Testis (tissue), 3 donors: ENCODE data around the gene SH3PXD2B. TPM values are rescaled to one million over a fixed set of nuclear protein-coding genes. Genes with fewer than 3 reads are reported as not detected.
"Not testable (repeated sequence)": the region's sequence is repeated elsewhere in the genome, so short reads cannot be mapped to it uniquely, and the experiment has no call there.

Experiments
- DNase-seq: peaks from one replicate; pipeline ENCODE4 v3.0.0-alpha.2; 2019
- H3K27ac ChIP-seq, 2 donors: fragments of 200-600 bp; sonication (generic); one replicate each; pipeline ENCODE4 v1.5.1; 2019
- H3K27me3 ChIP-seq: fragments of 200-600 bp; sonication (generic); one replicate; pipeline ENCODE4 v1.5.1; 2019
- H3K36me3 ChIP-seq: fragments of 200-600 bp; sonication (generic); one replicate; pipeline ENCODE4 v1.5.1; 2017; ENCODE audit warnings: low read depth; ENCODE audit errors: missing control alignments
- H3K4me1 ChIP-seq: fragments of 200-600 bp; sonication (generic); one replicate; pipeline ENCODE4 v1.5.1; 2019
- H3K4me3 ChIP-seq, 2 donors: fragments of 200-600 bp; sonication (generic); one replicate each; pipeline ENCODE4 v1.5.1; 2017 to 2019
- H3K9me3 ChIP-seq: fragments of 200-600 bp; sonication (generic); one replicate; pipeline ENCODE4 v1.5.1; 2017
- CTCF ChIP-seq, 3 experiments: fragments of 450-650 bp in 2 of 3; fragments of 200-600 bp in 1 of 3; sonication (generic) in 1 of 3; IDR thresholded peaks; one replicate each; pipeline ENCODE4 v1.5.1; 2016 to 2019; ENCODE audit warnings: antibody characterized with exemption in 3 of 3, mild to moderate bottlenecking in 2 of 3, moderate library complexity in 1 of 3
- POLR2A ChIP-seq: fragments of 450-650 bp; IDR thresholded peaks from one replicate; pipeline ENCODE4 v1.6.1; 2017; ENCODE audit warnings: antibody characterized with exemption, mild to moderate bottlenecking, moderate library complexity
- WGBS, 2 donors: methylation state at CpG; one replicate each; pipeline ENCODE4 v1.1.5; 2018; 5-methylcytosine and 5-hydroxymethylcytosine counted together
- intact Hi-C: fragments of 100-400 bp; cut with DNase I; formaldehyde crosslinking; loops from one replicate; pipeline ENCODE4 v1.15.1; 2023; ENCODE audit warnings: low total_unique reads
- polyA plus RNA-seq: library from polyadenylated mRNA; stranded (reverse); fragments of 350-450 nt; fragmentation: Illumina TruSeq; extraction: RNeasy Lipid Tissue Mini Kit (QIAGEN cat#74804); gene quantifications from one replicate; pipeline ENCODE4 v1.2.3, GENCODE V29; 2014; ENCODE audit warnings: low read depth, low replicate concordance; ENCODE audit not compliant: insufficient read depth
- total RNA-seq, 2 donors: library from RNA; depleted of rRNA; stranded (reverse); fragments of >200 nt; gene quantifications; one replicate each; pipeline ENCODE4 v1.2.3, GENCODE V29; 2016

Gene SH3PXD2B
- total and polyA plus RNA-seq, 3 donors from 2014 or later, result 18.3 to 29.4 (median 20.2) TPM

GRCh38 chr5:172350212-172351181 lies 103.8 kb downstream of the SH3PXD2B start:
- no peaks in the 10 kb centered on the region for H3K36me3 ChIP-seq
- 90 to 95% methylated on average over 19 to 26 of the region's 26 CpGs for WGBS, 2 donors
- TF ChIP-seq CTCF (IDR thresholded peaks at IDR 0.05) (no peak), POLR2A (no peak)
- intact Hi-C loops, result no loop called here
- no peaks in the 10 kb centered on the region for H3K27me3 ChIP-seq
- no peak overlapping the region for H3K4me3 ChIP-seq
- no peak for DNase-seq
- no peaks in the 10 kb centered on the region for H3K9me3 ChIP-seq
- H3K4me1 ChIP-seq, result no peaks in the 10 kb centered on the region
- H3K27ac ChIP-seq, result no peak overlapping the region

- H3K36me3 ChIP-seq, intact Hi-C loops, H3K4me3 ChIP-seq, H3K27ac ChIP-seq, H3K27me3 ChIP-seq, DNase-seq, H3K9me3 ChIP-seq, H3K4me1 ChIP-seq: not testable (repeated sequence)
- 81 to 88% methylated on average over 5 of the region's 5 CpGs for WGBS, 2 donors
These were observed 105.6 kb downstream of the SH3PXD2B start for GRCh38 chr5:172348733-172349132.

GRCh38 chr5:172348084-172348483 lies 106.2 kb downstream of the SH3PXD2B start:
- Histone ChIP-seq H3K4me1 (no peaks in the 10 kb centered on the region), H3K27me3 (no peaks in the 10 kb centered on the region), H3K27ac (no peak overlapping the region), H3K4me3 (no peak overlapping the region), H3K9me3 (no peaks in the 10 kb centered on the region), H3K36me3 (no peaks in the 10 kb centered on the region)
- TF ChIP-seq CTCF (IDR thresholded peaks at IDR 0.05), result no peak
- WGBS, 2 donors, result 83 to 88% methylated on average over 5 of the region's 5 CpGs
- intact Hi-C loops, result no loop called here
- DNase-seq, result no peak

- Histone ChIP-seq H3K4me1 (no peaks in the 10 kb centered on the region), H3K4me3 (no peak overlapping the region), H3K36me3 (no peaks in the 10 kb centered on the region), H3K9me3 (no peaks in the 10 kb centered on the region), H3K27me3 (no peaks in the 10 kb centered on the region), H3K27ac (no peak overlapping the region)
- TF ChIP-seq CTCF (IDR thresholded peaks at IDR 0.05) (no peak), POLR2A (no peak)
- 63 to 70% methylated on average over 7 to 8 of the region's 8 CpGs for WGBS, 2 donors
- intact Hi-C loops, result no loop called here
- no peak for DNase-seq
These were observed 106.8 kb downstream of the SH3PXD2B start for GRCh38 chr5:172347496-172348052.

- Histone ChIP-seq H3K27ac (no peak overlapping the region), H3K9me3 (no peaks in the 10 kb centered on the region), H3K36me3 (no peaks in the 10 kb centered on the region), H3K4me3 (no peak overlapping the region), H3K27me3 (no peaks in the 10 kb centered on the region), H3K4me1 (no peaks in the 10 kb centered on the region)
- 81 to 85% methylated on average over 11 of the region's 11 CpGs for WGBS, 2 donors
- DNase-seq, result no peak
- no peak for TF ChIP-seq CTCF (IDR thresholded peaks at IDR 0.05)
- no peak for TF ChIP-seq POLR2A
- intact Hi-C loops, result no loop called here
These were observed 108.4 kb downstream of the SH3PXD2B start for GRCh38 chr5:172345881-172346280.
